Stimulated activated CD4-positive, alpha-beta T cell treated with anti-CD3 and anti-CD28 coated beads, Interleukin-15, amount 100 ng/mL, for 1 hour (primary cell): Measurements from ENCODE around the gene IKZF2.
"Not testable (repeated sequence)": the region's sequence is repeated elsewhere in the genome, so short reads cannot be mapped to it uniquely, and the experiment has no call there.

ENCODE experiments used
- DNase-seq, 2 donors: peaks; one replicate each; pipeline ENCODE4 v3.0.0-alpha.2; 2020; ENCODE audit warnings: low read depth in 1 of 2, low spot score in 1 of 2

IKZF2 gene

DNA sequence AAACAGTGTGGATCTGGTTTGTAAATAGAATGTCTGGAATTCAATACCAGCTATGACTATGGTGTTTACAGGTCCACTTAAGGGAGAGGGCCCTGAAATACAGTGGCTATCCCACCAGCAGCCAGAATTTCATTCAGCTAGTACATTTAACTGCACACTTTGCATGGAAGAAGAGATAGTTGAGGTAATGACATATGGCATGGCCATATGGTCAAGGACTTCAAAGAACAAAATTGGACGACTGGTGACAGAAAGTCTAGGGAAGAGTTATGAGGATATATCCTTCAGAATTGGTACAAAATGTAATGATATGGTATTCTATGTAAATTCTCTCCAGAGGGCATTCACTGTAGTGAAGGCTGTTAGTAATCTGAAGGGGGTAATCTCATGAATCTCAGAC, 105.0 kb downstream of the IKZF2 start:
- DNase-seq: no peak

DNA sequence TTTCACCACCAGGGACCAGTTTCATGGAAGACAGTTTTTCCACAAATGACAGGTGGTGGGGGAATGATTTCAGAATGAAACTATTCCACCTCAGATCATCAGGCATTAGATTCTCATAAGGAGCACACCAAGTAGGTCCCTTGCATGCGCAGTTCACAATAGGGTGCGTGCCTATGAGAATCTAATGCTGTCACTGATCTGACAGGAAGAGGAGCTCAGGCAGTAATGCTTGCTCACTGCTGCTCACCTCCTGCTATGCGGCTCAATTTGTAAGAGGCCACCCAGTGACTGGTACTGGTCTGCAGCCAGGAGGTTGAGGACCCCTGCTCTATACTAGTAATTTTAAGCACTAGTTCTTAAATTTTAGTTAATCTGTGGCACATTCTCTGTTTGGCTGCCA, 107.8 kb downstream of the IKZF2 start:
- no peak for DNase-seq

DNA sequence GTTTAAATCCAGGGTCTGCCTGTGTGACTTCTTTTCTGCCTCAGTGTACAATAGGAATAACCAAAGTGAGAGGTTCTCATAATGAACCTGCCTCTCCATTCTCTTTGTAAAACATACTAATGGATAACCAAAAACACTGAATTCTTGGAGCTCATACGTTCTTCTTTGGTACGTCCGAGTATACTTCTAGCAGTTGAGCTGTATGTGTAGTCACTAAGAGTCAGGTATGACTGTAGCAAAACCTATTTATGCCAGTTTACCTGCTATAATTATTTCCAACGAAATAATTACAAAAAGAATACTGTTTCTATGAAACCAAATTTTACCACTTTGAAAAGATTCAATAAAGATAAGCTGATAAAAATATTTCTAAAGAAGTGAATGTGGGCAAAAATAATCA, 109.2 kb downstream of the IKZF2 start:
- no peak for DNase-seq

DNA sequence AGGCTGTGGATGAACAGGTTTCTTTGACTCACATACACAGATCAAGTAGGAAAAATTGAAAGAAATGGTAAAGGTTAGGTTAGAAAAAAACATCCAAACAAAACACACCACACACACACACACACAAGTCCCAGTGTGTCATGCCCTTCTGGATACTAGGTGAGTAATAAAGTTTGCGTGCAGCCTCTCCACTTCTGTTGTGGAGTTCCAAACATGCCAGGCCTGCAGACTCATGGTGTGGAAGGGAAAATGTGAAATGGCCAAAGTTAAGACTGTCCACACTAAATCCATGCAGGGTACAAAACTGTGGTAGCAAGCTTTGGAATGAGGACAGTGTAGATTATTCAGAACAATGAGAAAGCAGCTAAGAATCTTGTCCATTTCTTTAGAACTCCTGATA, 114.6 kb downstream of the IKZF2 start:
- DNase-seq: no peak

DNA sequence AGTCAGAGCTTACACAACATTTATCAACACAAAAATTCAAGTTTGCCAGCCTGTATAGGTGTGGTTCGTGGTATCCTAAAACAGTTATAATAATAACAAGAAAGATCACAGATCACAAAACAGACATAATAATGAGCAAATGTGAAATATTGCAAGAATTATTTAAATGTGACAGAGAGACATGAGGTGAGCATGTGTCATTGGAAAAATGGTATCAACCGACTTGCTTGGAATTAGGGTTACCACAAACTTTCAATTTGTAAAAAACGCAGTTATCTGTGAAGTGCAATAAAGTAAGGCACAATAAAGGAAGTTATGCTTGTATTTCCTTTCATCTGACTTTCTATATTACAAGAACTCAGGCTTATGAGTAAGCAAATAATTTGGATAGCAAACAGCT, 116.8 kb downstream of the IKZF2 start:
- no peak for DNase-seq

DNA sequence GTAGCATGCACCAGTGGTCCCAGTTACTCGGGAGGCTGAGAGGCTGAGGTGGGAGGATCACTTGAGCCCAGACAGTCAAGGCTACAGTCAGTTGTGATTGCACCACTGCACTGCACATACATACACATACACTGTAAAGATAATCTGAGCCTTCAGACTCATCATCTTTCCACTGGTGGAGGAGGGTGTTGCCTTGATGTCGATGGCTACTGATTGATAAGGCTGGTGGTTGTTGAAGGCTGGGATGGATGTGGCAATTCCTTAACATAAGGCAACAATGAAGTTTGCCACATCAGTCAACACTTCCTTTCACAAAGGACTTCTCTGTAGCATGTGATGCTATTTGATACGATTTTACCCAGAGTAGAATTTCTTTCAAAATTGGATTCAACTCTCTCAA, 118.8 kb downstream of the IKZF2 start:
- DNase-seq: no peak

DNA sequence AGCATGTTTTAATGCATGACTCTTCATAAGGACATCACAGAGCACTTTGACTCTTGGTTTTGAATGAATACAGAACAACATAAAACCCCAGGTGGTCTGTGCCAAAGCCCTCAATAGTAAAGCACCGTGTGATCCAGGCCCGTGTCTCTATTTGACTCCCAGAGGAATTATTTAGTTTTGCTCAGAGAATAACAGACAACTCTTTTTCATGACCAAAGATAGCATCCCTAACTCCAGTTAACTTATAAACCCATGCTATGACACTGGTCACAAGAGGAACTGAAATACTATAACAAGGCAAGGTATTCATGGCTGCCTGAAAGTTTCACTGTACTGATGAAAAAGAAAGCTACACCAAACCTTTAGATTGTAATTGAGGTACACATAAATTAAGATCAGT, 128.4 kb downstream of the IKZF2 start:
- DNase-seq: no peak

DNA sequence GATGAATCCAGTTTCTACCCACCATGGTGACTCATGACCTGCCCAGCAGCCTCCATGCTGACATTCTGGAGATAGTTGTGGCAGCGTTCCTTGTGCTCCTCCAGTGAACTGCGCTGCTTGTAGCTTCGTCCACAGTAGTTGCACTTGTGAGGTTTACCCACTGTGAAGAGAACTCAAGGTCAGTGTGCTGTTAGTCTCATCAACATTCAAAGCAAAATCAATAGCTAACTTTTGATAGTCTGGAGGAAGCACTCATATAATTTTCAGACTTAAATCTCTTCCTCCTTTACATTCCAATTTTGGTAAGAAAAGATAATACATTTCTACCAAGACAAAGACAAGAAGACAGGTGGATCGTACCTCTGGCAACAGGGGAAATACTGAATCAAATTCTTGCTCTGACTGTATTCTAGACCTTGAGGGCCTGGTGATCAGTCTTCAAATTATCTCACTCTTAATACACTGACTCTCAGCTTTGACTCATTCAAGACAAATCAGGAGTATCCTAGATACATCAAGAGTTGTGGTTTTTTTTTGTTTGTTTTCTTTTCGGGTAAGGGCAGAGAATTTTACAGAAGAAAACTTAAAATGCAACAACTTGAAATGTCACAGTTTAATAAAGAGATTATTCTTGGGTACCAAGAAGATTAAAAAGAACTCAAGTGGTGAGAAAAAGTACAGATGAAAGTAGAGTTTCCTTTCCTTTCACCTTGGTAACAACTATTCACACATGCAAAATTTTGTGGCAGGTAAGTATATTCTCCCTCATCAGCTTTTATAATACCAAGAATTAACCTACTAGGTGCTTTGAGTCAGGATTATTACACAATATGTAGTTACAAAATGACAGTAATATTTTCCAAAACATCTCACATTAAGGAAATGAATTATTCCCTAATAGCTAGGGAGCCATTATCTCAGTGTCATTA, 129.2 kb downstream of the IKZF2 start:
- DNase-seq: no peak

DNA sequence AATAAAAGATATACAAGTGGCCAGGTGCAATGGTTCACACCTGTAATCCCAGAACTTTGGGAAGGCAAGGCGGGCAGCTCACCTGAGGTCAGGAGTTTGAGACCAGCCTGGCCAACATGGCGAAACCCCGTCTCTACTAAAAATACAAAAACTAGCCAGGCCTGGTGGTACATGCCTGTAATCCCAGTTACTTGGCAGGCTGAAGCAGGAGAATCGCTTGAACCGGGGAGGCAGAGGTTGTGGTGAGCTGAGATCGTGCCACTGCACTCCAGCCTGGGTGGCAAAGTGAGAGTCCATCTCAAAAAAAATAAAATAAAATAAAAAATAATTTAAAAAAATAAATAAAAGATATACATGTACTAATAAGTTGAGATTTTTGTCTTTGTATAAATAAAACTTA, 130.5 kb downstream of the IKZF2 start:
- not testable (repeated sequence) for DNase-seq

DNA sequence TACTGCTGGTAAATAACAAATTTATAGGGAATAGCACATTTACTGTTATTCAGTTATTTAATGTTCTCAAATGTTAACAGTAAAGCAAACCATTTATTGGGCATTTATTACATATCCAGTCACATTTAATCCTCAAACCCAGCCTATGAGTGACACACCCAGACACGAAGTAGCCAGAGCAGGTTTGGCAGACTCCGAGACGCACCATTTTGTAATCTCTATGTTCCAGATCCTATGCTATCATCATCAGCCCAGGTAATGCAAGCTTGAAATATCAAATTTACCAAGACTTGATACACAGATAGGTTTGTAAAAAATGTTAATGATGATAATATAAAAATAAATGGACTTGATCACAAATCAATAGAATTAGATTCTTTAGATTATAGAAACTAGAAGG, 131.1 kb downstream of the IKZF2 start:
- DNase-seq: no peak

DNA sequence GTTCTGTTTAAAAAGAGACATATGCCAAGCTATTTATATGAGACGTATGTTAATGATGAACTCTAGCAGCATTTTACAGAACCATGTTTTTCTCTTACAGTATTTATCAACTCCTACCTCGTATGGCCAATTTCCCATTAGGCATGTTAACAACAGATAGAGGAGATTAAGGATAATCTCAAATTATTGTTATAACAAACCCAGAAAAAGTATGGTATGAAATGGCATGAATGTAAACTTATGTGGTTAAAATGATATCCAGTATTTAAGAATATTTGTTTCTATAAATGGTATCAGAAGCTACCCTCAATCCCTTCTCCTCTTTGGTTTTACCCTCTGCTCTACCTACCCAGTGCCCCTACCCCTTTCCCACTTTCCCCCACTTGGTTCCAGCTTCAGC, 132.0 kb downstream of the IKZF2 start:
- no peak for DNase-seq

DNA sequence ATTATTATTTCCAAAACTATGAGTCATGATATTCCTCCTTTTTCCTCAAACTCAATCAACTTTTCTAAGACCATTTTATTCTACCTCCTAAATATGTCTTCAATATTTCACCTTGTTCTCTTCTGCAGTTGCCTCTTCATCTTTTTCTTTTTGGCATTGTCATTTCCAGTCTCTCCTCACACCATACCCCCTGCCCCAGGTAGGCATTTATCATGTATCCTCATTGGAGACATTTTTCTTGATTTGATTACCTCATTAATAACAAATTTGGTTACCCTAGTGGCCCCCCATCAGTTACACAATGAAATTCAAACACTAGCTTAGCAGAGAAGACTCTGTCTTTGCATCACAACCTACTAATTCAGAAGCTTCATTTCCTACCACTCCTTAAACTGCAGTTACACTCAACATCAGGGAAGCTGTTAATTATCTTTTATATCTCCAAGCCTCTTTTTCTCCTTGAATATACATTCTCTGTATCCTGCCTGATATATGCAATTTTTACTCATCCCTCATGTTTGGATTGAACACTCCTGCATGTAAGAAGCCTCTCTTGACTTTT, 133.0 kb downstream of the IKZF2 start:
- no peak for DNase-seq

DNA sequence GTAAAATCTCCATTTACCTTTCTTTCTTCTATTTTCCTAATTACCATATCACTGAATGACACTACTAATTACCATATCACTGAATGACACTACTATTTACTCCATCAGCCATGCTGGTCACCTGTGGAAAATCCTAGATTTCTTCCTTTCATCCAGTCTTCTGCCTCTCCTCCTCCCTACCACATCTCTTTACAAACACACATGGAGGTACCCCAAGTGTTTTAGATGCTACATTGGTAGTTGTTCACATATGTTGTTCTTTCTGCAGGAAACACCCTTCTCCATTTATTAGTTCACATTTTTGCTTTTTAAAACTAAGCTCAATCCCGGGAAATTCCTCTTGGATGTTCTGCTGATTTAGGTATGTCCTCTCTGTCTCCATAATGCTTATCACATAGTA, 134.0 kb downstream of the IKZF2 start:
- DNase-seq: no peak

DNA sequence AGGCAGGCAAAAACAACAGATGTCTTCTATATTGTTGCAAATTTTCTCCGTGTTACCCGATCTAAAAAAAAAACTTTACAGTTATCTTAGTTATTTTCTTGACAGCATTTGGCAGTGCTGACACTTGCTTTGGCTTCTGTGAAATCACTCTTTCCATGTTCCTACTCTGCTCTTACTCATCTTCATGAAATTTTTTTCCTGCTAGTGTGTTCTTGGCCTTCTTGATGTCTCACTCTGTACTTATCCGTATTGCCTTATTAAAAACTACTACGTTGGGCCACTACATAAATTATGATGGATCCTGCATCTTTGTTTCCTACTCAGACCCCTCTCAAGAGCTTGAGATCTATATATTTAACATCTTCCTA, 134.4 kb downstream of the IKZF2 start:
- no peak for DNase-seq

DNA sequence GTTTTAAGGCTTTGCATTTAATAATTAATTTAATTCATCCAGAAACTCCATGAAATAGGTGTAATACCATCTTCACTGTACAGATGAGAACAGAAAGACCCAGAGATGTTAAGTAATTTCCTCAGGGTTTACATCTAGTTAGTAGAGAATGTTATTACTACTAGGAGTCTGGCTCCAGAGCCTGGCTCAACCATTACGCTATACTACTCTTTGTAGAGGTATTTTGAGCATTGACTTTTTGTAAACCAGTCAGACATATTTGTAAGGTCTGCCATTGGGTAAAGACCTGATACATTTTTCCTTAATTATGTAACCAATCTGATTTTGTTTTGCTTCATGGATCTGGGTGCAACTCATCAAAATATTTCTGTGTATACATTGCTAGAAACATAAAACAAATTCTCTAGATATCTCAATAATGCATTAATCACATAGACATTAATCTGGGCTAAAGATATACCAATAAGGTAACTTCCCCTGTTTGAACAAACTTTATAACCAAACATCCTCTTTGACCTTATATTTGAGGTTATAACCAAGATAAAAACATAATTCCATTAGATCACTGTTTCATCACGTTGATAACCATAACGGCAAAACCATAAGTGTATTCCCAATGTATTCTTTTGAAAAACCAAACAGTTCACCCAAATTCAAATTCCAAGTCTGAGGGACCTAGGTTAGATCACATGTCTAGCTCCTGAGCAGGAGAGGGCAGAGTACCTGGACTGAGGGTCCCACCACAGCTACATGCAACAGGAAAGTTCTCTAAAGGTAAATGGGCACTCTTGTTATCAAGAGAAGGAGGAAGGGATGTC, 135.0 kb downstream of the IKZF2 start:
- no peak for DNase-seq

DNA sequence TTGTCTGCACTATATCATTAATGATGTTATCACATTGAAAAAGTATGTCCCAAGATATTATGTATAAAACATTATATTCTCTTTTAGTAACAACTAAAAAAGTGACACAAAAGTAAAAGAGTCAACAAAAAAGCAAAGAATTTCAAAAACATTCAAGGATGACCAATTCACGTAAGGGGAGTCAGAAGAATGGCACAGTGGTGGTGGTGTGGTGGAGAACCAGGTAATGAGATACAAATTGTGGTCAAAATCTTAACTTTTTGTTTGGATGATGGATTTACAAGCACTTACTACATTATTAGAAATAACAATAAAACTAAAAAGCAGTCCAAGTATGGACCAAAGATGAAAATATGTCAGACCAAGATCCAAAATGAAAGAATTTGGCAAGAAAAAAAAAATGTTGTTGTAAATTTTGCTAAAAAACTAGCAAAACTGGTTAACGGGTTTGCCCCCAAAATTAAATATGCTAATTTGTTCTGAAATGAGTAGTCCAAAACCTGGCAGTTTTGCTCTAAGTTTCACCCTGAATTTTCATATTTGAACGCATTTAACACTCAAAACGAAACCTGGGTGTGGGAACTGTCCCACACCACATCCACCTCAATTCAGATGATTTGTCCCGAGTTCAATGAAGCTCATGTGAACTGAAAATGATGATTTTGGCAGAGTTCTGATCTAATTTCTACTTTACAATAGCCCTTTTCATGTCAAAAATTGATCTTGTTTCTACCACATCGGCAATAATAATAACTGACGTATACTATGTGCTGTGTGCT, 135.8 kb downstream of the IKZF2 start:
- DNase-seq: no peak

DNA sequence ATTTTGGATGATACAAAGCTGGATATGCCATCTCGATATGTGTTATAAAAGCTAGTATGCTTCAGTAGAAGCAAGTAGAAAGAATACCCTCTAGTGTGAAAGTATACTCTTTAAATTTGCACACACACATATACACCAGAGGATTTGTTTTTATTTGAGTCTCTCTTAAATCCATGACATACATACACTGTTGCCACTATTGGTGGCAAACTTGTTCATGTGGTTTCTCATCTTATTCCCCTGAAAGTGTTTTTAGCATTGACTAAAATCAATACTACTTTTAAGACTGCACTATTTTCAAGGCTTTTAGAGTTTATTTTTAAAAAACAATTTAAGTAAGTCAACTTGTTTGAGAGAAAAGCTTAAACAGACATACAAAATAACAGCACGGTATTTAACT, 137.4 kb downstream of the IKZF2 start:
- no peak for DNase-seq

DNA sequence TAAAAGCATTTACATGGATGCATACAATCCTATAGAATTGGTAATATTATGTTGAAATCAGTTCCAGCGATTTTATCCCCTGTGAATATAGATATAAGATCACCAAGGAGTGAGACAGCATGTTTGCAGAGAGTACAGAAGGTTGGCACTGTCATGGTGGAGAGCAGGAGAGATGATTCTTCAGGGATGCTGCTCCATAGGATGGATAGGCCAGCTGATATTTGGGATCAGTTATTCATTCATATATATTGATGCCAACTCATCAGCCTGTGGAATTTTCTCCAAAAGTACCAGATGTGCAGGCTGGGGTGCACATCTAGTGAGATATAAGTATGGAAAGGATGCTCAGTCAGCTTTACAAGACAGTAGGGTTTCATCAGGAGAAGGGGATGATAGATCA, 139.9 kb downstream of the IKZF2 start:
- no peak for DNase-seq

DNA sequence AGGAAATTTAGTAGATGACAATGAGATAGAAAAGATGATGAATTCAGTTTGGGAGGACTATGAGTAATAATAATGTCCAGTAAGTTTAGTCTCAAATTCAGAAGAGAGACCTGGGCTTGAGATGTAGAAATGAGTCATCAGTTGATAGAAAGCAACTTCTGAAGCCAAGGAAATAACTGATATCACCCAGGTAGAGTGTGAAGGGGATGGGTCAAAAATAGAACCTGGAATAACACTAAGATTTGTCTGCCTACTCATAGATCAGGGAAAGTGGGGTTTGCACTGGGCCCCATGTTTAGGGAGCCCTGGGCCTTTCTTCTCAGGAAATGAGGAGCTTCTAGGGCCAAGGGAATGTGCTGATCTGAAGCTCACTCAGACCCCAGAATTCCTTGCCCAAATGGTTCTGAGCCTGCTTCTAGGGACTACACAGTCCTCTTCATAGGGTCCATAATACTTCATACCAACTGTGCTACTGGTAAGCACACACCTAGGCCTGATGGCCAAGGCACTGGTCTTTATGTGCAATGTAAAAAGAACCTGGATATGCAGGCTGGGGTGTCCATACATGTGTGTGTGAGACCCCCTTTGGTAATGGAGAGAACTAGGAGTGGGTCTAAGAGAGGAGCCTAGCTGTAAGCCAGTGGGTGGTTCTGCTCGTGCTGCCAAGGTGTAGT, 141.2 kb downstream of the IKZF2 start:
- DNase-seq: no peak

DNA sequence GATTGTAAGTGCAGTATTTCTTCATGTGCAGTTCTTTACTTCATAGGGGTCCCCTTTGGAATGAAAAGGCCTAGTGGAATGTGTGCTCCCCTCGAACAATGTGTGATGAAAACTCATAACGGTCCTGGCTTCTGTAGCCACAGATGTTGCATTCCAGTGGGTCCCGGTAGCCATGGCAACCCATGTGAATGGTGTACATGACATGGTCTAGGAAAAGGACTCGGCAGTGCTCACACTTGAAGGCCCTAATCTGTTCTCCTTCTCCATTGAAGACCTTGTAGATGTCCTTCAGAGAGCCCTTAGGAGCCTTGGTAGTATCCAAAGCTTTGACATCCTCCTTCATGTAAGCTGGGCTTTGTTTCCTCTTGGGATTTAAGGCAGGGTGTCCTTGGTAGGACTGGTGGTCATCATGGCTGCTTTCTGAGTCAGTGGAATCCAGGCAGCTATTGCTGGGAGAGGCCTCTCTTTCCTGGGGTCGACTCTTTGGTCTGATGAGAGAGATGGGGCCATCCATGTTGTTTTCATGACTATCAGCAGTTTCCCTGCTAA, 144.0 kb downstream of the IKZF2 start:
- no peak for DNase-seq
